ENCODE results near the gene MMP24OS. TPM values are rescaled to one million over a fixed set of nuclear protein-coding genes. Genes with fewer than 3 reads are reported as not detected.
"Not testable (repeated sequence)": the region's sequence is repeated elsewhere in the genome, so short reads cannot be mapped to it uniquely, and the experiment has no call there.

The MMP24OS gene
- total RNA-seq, 1 donor from 2014 or later: 45.4 TPM

- Histone ChIP-seq H3K4me1 (peaks cover 8% of the 10 kb centered on the region), H3K4me3 (no peak overlapping the region), H3K27me3 (ENCODE audit: low read depth) (no peaks in the 10 kb centered on the region), H3K36me3 (peaks cover 48% of the 10 kb centered on the region), H3K9me3 (replicated peaks) (no peaks in the 10 kb centered on the region), H3K27ac (replicated peaks) (no peak overlapping the region)
- TF ChIP-seq CTCF (IDR thresholded peaks at IDR 0.05; ENCODE audit: borderline replicate concordance): no peak
- intact Hi-C loops (cut with micrococcal nuclease): no loop called here
- no peak for DNase-seq
These were observed 7.7 kb downstream of the MMP24OS start for GRCh38 chr20:35270021-35270902.

DNA sequence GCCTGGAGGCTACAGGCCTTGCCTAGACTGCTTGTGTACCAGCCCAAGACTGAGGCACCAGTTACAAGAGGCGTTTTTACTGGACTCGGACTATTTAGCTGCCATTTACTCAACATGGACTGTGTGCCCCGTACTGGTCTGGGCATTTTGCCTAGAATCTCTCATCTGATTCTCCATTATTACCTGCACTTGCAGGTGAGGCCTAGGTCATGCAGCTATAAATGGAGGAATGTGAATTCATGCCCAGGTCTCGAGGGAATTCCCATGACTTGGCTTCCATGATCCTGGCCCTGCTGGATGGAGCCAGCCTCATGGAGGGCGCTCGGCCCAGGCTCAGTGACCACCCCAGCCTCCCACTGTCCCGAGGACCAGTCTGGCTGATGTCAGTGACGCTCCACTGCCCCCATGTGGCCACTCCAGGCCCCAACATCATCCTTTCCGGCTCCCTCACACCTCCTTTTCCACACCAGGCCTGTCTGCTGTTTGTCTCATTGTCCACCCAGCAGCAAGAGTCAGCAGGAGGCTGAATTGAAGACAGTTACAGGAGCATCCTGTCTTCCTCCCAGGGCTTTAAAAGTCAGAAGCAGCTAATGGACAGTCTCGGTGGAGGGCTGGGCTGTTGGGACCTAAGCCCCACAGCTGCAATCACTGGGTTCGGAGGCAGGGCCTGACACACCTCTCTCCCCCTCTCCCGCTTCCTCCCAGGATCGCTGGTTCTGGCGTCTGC lies 8.7 kb downstream of the MMP24OS start:
- Histone ChIP-seq H3K36me3 (peaks cover 47% of the 10 kb centered on the region), H3K27ac (replicated peaks) (no peak overlapping the region), H3K4me1 (peaks cover 5% of the 10 kb centered on the region), H3K9me3 (replicated peaks) (no peaks in the 10 kb centered on the region), H3K27me3 (ENCODE audit: low read depth) (no peaks in the 10 kb centered on the region), H3K4me3 (no peak overlapping the region)
- intact Hi-C loops (cut with micrococcal nuclease): no loop called here
- DNase-seq: peak; percentile 59
- TF ChIP-seq CTCF (IDR thresholded peaks at IDR 0.05; ENCODE audit: borderline replicate concordance): peak; percentile 80

GRCh38 chr20:35267092-35267491 lies 10.8 kb downstream of the MMP24OS start:
- H3K27ac ChIP-seq (replicated peaks): no peak overlapping the region
- no peak for TF ChIP-seq CTCF (IDR thresholded peaks at IDR 0.05; ENCODE audit: borderline replicate concordance)
- intact Hi-C loops (cut with micrococcal nuclease): no loop called here
- H3K36me3 ChIP-seq: peaks cover 47% of the 10 kb centered on the region
- H3K4me1 ChIP-seq: peaks cover 19% of the 10 kb centered on the region
- H3K4me3 ChIP-seq: no peak overlapping the region
- no peaks in the 10 kb centered on the region for H3K27me3 ChIP-seq (ENCODE audit: low read depth)
- DNase-seq: no peak
- H3K9me3 ChIP-seq (replicated peaks): no peaks in the 10 kb centered on the region

- H3K36me3 ChIP-seq: peaks cover 26% of the 10 kb centered on the region
- no peak overlapping the region for H3K27ac ChIP-seq (replicated peaks)
- H3K4me3 ChIP-seq: no peak overlapping the region
- TF ChIP-seq CTCF (IDR thresholded peaks at IDR 0.05; ENCODE audit: borderline replicate concordance): no peak
- H3K4me1 ChIP-seq: peaks cover 19% of the 10 kb centered on the region
- intact Hi-C loops (cut with micrococcal nuclease): loop anchor here (5.0 kb wide), 1 partner anchor 117 kb away; the partner anchor contains the start of gene EDEM2
- no peak for DNase-seq
- H3K27me3 ChIP-seq (ENCODE audit: low read depth): no peaks in the 10 kb centered on the region
- H3K9me3 ChIP-seq (replicated peaks): no peaks in the 10 kb centered on the region
These were observed 13.2 kb downstream of the MMP24OS start for GRCh38 chr20:35264755-35265154.

DNA sequence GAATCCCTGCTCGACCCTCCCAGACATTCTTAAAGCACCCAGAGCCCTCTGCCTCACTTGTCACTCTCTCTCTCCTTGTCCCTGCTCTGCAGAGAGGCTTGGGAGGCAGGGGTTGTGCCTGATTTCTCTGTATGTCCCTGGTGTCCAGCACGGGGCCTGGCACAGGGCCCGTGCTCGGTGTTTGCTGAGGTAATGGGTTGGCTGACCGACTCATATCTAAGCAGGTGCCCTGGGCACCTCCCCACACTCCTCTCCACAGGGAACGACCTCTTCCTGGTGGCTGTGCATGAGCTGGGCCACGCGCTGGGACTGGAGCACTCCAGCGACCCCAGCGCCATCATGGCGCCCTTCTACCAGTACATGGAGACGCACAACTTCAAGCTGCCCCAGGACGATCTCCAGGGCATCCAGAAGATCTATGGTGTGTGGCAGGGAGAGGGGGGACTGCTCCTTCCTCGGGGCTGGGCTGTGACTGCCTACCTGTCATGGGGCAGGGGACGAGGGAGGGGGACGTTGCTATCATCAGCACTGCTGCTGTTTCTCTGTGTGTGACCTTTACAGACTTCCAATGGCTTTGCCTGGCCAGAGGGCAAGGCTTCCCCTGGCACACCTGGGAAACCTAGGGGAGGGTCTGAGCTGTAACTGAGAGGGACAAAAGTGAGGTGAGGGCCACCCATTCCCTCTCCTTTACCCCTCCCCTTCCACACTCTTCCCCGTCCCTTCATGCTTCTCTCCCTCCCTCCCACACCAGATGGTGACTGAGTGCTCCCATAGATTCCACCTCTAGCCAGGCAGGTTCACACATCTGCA lies 14.2 kb downstream of the MMP24OS start:
- peak; percentile 47 for DNase-seq
- intact Hi-C loops (cut with micrococcal nuclease): loop anchor here (5.0 kb wide), 1 partner anchor 116 kb away; the partner anchor contains the start of gene EDEM2
- no peak for TF ChIP-seq CTCF (IDR thresholded peaks at IDR 0.05; ENCODE audit: borderline replicate concordance)
- Histone ChIP-seq H3K4me3 (no peak overlapping the region), H3K36me3 (peaks cover 21% of the 10 kb centered on the region), H3K9me3 (replicated peaks) (no peaks in the 10 kb centered on the region), H3K27me3 (ENCODE audit: low read depth) (no peaks in the 10 kb centered on the region), H3K27ac (replicated peaks) (peak overlapping the region; percentile 64), H3K4me1 (peaks cover 15% of the 10 kb centered on the region)

- DNase-seq; H3K9me3 ChIP-seq (replicated peaks); H3K4me3 ChIP-seq; H3K27me3 ChIP-seq (ENCODE audit: low read depth): not testable (repeated sequence)
- intact Hi-C loops (cut with micrococcal nuclease): loop anchor here (5.0 kb wide), 1 partner anchor 116 kb away; the partner anchor contains the start of gene EDEM2
- Histone ChIP-seq H3K27ac (replicated peaks) (peak overlapping the region; percentile 64), H3K4me1 (peaks cover 19% of the 10 kb centered on the region), H3K36me3 (peaks cover 15% of the 10 kb centered on the region)
These were observed 15.0 kb downstream of the MMP24OS start for GRCh38 chr20:35262731-35263531.

GRCh38 chr20:35262321-35262720 lies 15.6 kb downstream of the MMP24OS start:
- H3K4me3 ChIP-seq; H3K27me3 ChIP-seq (ENCODE audit: low read depth); H3K27ac ChIP-seq (replicated peaks); H3K9me3 ChIP-seq (replicated peaks); DNase-seq; H3K36me3 ChIP-seq: not testable (repeated sequence)
- intact Hi-C loops (cut with micrococcal nuclease): loop anchor here (5.0 kb wide), 1 partner anchor 115 kb away; the partner anchor contains the start of gene EDEM2
- H3K4me1 ChIP-seq: peaks cover 25% of the 10 kb centered on the region

Data from left ventricle myocardium inferior (tissue), 1 donor.